Amygdala (tissue), 56 donors: ENCODE measurements around the gene ZSWIM8.

Experiments
- DNase-seq, 56 donors: peaks; one replicate each; lab custom pipeline; 2025; lab: John Stamatoyannopoulos, UW

Gene ZSWIM8

GRCh38 chr10:73840056-73840402 is 54.6 kb downstream of the ZSWIM8 start:
- DNase-seq, result no peak

DNA sequence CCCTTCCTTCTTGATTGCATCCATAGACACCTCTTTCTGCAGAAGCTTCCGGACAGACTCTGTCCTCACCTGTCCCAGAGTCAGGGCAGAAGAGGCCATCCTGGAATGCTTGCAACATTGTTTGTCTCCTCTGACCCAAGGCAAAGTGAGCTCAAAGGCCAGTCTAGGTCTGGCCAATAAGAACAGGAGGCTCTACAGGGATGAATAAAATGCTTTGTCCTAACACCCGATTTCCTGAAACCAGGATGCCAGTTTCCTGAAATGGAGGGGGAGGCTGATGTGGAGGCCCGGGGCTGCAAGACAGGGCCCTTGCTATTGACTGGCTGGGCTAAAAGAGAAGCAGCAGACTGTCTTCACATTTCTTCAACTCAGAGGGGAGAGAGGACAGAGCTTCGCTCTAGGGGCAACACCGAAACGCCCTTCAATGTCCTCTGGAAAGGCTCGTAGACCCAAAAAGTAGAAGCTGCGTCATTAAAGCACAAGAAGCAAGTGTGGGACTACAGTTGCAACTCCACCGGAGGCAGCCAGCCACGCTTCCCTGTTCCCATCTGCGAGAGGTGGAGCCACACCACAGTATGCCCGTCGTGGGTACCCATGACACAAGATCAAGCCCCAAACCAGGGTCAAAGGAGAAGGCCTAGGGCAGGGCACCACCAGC is 55.1 kb downstream of the ZSWIM8 start:
- no peak for DNase-seq

DNA sequence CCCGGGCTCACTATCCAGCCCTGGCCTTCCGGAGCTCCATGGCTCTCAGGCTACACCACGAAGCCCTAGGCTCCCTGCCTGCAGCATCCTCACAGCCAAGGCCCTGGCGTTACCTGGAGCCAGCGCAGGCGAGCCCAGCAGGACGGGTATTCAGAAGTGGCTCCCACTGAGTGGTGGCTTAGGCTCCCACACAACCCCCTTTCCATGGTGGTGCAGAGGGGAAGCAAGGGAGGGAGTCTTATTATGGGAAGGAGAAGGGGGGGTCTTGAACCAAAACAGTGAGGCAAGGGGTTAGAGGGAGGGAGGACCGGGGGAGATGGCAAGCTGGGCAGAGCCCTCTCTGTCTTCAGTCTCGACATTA is 55.6 kb downstream of the ZSWIM8 start:
- DNase-seq, result no peak

- DNase-seq, result no peak
These were observed 56.3 kb downstream of the ZSWIM8 start for GRCh38 chr10:73841526-73842285.

DNA sequence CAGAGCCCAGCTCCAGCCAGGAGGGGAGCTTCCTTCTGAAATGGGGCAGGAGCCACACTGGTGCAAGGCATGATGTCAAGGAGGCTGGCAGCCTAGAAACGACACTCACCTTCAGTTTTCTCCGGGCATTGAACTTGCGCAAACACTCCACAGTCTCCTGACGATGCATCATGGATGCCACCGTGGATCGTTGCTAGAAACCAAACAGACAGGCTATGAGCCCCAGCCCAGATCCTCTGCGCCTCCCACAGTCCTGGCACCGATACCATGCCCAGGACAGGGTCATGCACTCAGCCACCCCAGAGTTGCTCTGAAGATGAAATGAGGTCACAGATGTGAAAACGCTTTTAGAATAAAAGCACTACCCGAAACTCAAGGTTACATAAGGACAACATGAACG is 56.9 kb downstream of the ZSWIM8 start:
- DNase-seq, result no peak

DNA sequence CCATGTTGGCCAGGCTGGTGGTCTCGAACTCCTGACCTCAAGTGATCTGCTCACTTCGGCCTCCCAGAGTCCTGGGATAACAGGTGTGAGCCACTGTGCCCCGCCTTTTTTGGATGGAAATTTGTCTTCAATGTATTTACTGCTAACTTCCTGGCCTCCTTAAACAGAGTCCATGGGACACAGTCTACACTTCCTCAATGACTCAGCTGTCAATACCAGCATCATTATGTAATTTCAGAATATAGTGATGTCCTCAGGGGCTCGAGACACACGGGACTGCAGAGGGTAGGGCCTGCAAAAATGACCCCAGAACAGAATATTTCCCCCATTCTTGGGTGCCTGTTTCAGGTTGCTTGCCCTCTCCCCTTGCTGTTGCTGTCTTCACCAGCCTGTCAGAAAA is 57.9 kb downstream of the ZSWIM8 start:
- no peak for DNase-seq

DNA sequence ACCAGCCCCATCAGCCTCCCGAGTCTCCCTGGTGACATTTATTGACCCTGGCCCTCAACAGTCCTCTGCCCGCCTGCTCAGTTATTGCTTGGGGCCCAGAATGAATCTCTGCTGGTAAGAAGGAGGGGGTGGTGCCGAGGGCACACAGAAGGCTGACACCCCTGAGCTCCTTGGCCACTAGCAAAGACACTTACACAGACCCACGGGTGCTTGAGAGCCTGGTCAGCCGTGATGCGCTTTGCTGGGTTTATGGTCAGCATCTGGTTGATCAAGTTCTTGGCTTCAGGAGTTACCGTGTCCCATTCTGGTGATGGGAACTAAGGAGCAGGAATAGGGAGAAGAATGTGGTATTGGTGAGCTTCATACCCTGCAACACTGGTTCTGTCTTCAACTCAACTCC is 61.6 kb downstream of the ZSWIM8 start:
- DNase-seq, result no peak

GRCh38 chr10:73848821-73849489 is 63.5 kb downstream of the ZSWIM8 start:
- DNase-seq, result peak in 54 of 56 donors; percentile 18 to 86 (median 58)

- no peak for DNase-seq
These were observed 64.8 kb downstream of the ZSWIM8 start for GRCh38 chr10:73850211-73850610.

GRCh38 chr10:73850863-73851461 is 65.6 kb downstream of the ZSWIM8 start:
- no peak for DNase-seq
